NCI-H2196 treated with DMSO at 0.1 percent for 48 hours (cell line): ENCODE data around the gene MYO1B.

ENCODE experiments used
- DNase-seq: peaks from one replicate; lab custom pipeline; 2025; ENCODE audit not compliant: unreplicated experiment; lab: John Stamatoyannopoulos, UW

The MYO1B gene

GRCh38 chr2:191225690-191226089, 19.5 kb upstream of the MYO1B start:
- no peak for DNase-seq

- no peak for DNase-seq
These were observed 19.0 kb upstream of the MYO1B start for GRCh38 chr2:191226196-191226595.

GRCh38 chr2:191228333-191228732, 16.9 kb upstream of the MYO1B start:
- no peak for DNase-seq

GRCh38 chr2:191228861-191229260, 16.3 kb upstream of the MYO1B start:
- DNase-seq: no peak

GRCh38 chr2:191230174-191230573, 15.0 kb upstream of the MYO1B start:
- DNase-seq: no peak

GRCh38 chr2:191231995-191232394, 13.2 kb upstream of the MYO1B start:
- DNase-seq: no peak

- DNase-seq: no peak
These were observed 11.7 kb upstream of the MYO1B start for GRCh38 chr2:191233533-191233932.

GRCh38 chr2:191234376-191234775, 10.8 kb upstream of the MYO1B start:
- DNase-seq: no peak

- DNase-seq: no peak
These were observed 4.3 kb upstream of the MYO1B start for GRCh38 chr2:191240871-191241270.

GRCh38 chr2:191241418-191241817, 3.8 kb upstream of the MYO1B start:
- no peak for DNase-seq

GRCh38 chr2:191243154-191243553, 2.0 kb upstream of the MYO1B start:
- no peak for DNase-seq

GRCh38 chr2:191244350-191244749, 854 bp upstream of the MYO1B start:
- no peak for DNase-seq

GRCh38 chr2:191245869-191246531, 796 bp downstream of the MYO1B start:
- no peak for DNase-seq

- no peak for DNase-seq
These were observed 1.7 kb downstream of the MYO1B start for GRCh38 chr2:191246820-191247380.

GRCh38 chr2:191247381-191248057, 2.3 kb downstream of the MYO1B start:
- DNase-seq: no peak

- DNase-seq: no peak
These were observed 4.1 kb downstream of the MYO1B start for GRCh38 chr2:191249156-191249813.

GRCh38 chr2:191250400-191250799, 5.2 kb downstream of the MYO1B start:
- no peak for DNase-seq

- no peak for DNase-seq
These were observed 5.8 kb downstream of the MYO1B start for GRCh38 chr2:191250986-191251385.

- no peak for DNase-seq
These were observed 7.5 kb downstream of the MYO1B start for GRCh38 chr2:191252699-191253098.

GRCh38 chr2:191253476-191253875, 8.3 kb downstream of the MYO1B start:
- no peak for DNase-seq

GRCh38 chr2:191255271-191255670, 10.1 kb downstream of the MYO1B start:
- DNase-seq: no peak

- DNase-seq: no peak
These were observed 10.6 kb downstream of the MYO1B start for GRCh38 chr2:191255756-191256312.
